Measurements from ENCODE around the gene IGLL1. TPM values are rescaled to one million over a fixed set of nuclear protein-coding genes. Genes with fewer than 3 reads are reported as not detected.

Gene IGLL1
- polyA plus RNA-seq, 1 donor (not counting 4 experiments of a cell fraction or from before 2014, with no cell fraction given) = not detected

DNA sequence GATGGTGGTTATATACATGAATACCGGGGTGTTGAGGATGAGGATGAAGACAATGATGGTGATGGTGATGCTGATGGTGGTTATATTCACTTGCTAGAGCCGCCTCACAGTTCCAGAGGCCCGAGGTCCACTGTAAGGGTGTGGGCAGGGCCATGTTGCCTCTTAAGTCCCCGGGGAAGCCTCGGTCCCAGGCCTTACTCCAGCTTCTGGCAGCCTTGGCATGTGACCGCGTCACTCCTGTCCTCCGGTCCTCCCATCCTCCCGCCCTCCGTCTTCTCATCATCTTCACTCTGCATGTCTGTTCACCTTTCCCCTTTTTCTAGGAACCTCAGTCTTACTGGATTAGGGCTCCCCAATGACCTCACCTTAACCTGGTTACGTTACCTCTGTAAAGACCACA is 54.6 kb downstream of the IGLL1 start:
- H3K79me2 ChIP-seq (ENCODE audit: control insufficient read depth, insufficient read depth, low read length) = no peaks in the 10 kb centered on the region
- no peak overlapping the region for H3K4me2 ChIP-seq (ENCODE audit: control insufficient read depth, extremely low read depth, insufficient read depth, low read depth, low read length)
- no peak for TF ChIP-seq EZH2 (IDR thresholded peaks at IDR 0.05; ENCODE audit: low read length)
- TF ChIP-seq, protein P1, sequence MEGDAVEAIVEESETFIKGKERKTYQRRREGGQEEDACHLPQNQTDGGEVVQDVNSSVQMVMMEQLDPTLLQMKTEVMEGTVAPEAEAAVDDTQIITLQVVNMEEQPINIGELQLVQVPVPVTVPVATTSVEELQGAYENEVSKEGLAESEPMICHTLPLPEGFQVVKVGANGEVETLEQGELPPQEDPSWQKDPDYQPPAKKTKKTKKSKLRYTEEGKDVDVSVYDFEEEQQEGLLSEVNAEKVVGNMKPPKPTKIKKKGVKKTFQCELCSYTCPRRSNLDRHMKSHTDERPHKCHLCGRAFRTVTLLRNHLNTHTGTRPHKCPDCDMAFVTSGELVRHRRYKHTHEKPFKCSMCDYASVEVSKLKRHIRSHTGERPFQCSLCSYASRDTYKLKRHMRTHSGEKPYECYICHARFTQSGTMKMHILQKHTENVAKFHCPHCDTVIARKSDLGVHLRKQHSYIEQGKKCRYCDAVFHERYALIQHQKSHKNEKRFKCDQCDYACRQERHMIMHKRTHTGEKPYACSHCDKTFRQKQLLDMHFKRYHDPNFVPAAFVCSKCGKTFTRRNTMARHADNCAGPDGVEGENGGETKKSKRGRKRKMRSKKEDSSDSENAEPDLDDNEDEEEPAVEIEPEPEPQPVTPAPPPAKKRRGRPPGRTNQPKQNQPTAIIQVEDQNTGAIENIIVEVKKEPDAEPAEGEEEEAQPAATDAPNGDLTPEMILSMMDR (optimal IDR thresholded peaks at IDR 0.05 in 1 of 3, IDR thresholded peaks at IDR 0.05 in 1 of 3, conservative IDR thresholded peaks at IDR 0.05 in 1 of 3; ENCODE audit: extremely low read depth in 1 of 3, insufficient read depth in 2 of 3, low read length in 3 of 3) = no peak
- FAIRE-seq = no peak
- H2AFZ ChIP-seq (ENCODE audit: control insufficient read depth, low read length) = no peak overlapping the region
- H3K27me3 ChIP-seq (ENCODE audit: control insufficient read depth, extremely low read depth, insufficient read depth, low read length) = peaks cover 6% of the 10 kb centered on the region
- no peaks in the 10 kb centered on the region for H4K20me1 ChIP-seq (ENCODE audit: control insufficient read depth, extremely low read depth, insufficient read depth, low read length)
- peaks cover 3% of the 10 kb centered on the region for H3K4me1 ChIP-seq (ENCODE audit: control insufficient read depth, extremely low read depth, insufficient read depth, low read length)
- H3K9me3 ChIP-seq (ENCODE audit: control insufficient read depth, low read depth, low read length) = no peaks in the 10 kb centered on the region
- H3K36me3 ChIP-seq (ENCODE audit: control insufficient read depth in 2 of 2, extremely low read depth in 1 of 2, insufficient read depth in 2 of 2, low read length in 2 of 2) = no peaks in the 10 kb centered on the region
- H3K9me1 ChIP-seq (ENCODE audit: control insufficient read depth, extremely low read depth, insufficient read depth, low read length) = no peaks in the 10 kb centered on the region
- dilution Hi-C loops (cut with MboI; ENCODE audit: extremely low pct_ligation_motif_present, low sequenced_read_pairs) = no loop called here
- no peak for DNase-seq (ENCODE audit: low read depth, low spot score)
- H3K4me3 ChIP-seq (ENCODE audit: control insufficient read depth in 2 of 3, extremely low read depth in 1 of 3, insufficient read depth in 2 of 3, low read depth in 1 of 3, low read length in 3 of 3) = no peak overlapping the region
- H3K27ac ChIP-seq (ENCODE audit: control insufficient read depth, insufficient read depth, low read length) = no peak overlapping the region
- H3K9ac ChIP-seq (ENCODE audit: control insufficient read depth, extremely low read depth, insufficient read depth, low read length) = no peak overlapping the region

- no peaks in the 10 kb centered on the region for H3K36me3 ChIP-seq (ENCODE audit: control insufficient read depth in 2 of 2, extremely low read depth in 1 of 2, insufficient read depth in 2 of 2, low read length in 2 of 2)
- no peak overlapping the region for H3K9ac ChIP-seq (ENCODE audit: control insufficient read depth, extremely low read depth, insufficient read depth, low read length)
- H3K9me1 ChIP-seq (ENCODE audit: control insufficient read depth, extremely low read depth, insufficient read depth, low read length) = no peaks in the 10 kb centered on the region
- no peak for FAIRE-seq
- TF ChIP-seq, protein P1 (optimal IDR thresholded peaks at IDR 0.05 in 1 of 3, IDR thresholded peaks at IDR 0.05 in 1 of 3, conservative IDR thresholded peaks at IDR 0.05 in 1 of 3; ENCODE audit: extremely low read depth in 1 of 3, insufficient read depth in 2 of 3, low read length in 3 of 3) = no peak
- no peak for TF ChIP-seq EZH2 (IDR thresholded peaks at IDR 0.05; ENCODE audit: low read length)
- H3K79me2 ChIP-seq (ENCODE audit: control insufficient read depth, insufficient read depth, low read length) = no peaks in the 10 kb centered on the region
- dilution Hi-C loops (cut with MboI; ENCODE audit: extremely low pct_ligation_motif_present, low sequenced_read_pairs) = no loop called here
- peaks cover 3% of the 10 kb centered on the region for H3K4me1 ChIP-seq (ENCODE audit: control insufficient read depth, extremely low read depth, insufficient read depth, low read length)
- no peak overlapping the region for H3K4me3 ChIP-seq (ENCODE audit: control insufficient read depth in 2 of 3, extremely low read depth in 1 of 3, insufficient read depth in 2 of 3, low read depth in 1 of 3, low read length in 3 of 3)
- H3K27ac ChIP-seq (ENCODE audit: control insufficient read depth, insufficient read depth, low read length) = no peak overlapping the region
- no peak overlapping the region for H2AFZ ChIP-seq (ENCODE audit: control insufficient read depth, low read length)
- H3K9me3 ChIP-seq (ENCODE audit: control insufficient read depth, low read depth, low read length) = no peaks in the 10 kb centered on the region
- H4K20me1 ChIP-seq (ENCODE audit: control insufficient read depth, extremely low read depth, insufficient read depth, low read length) = no peaks in the 10 kb centered on the region
- peaks cover 6% of the 10 kb centered on the region for H3K27me3 ChIP-seq (ENCODE audit: control insufficient read depth, extremely low read depth, insufficient read depth, low read length)
- no peak overlapping the region for H3K4me2 ChIP-seq (ENCODE audit: control insufficient read depth, extremely low read depth, insufficient read depth, low read depth, low read length)
- no peak for DNase-seq (ENCODE audit: low read depth, low spot score)
Measured at GRCh38 chr22:23524226-23524625, 55.9 kb downstream of the IGLL1 start.
